Mucosa of rectum (tissue), 2 donors: Measurements from ENCODE around the gene UCP3.
A peak's percentile ranks its signal among the peaks of the same experiment; 100 is the strongest.

Experiments
- H3K27ac ChIP-seq, 2 donors: one replicate each; pipeline ENCODE4 v1.7.0; 2013; ENCODE audit warnings: inconsistent platforms in 2 of 2, low read depth in 2 of 2, low read length in 2 of 2
- H3K27me3 ChIP-seq, 2 donors: one replicate each; pipeline ENCODE4 v1.7.0; 2013; ENCODE audit warnings: low read length in 2 of 2; ENCODE audit not compliant: control insufficient read depth in 2 of 2, insufficient read depth in 2 of 2
- H3K36me3 ChIP-seq, 2 donors: one replicate each; pipeline ENCODE4 v1.7.0; 2013; ENCODE audit warnings: low read length in 2 of 2; ENCODE audit not compliant: control insufficient read depth in 2 of 2, insufficient read depth in 2 of 2
- H3K4me1 ChIP-seq, 2 donors: one replicate each; pipeline ENCODE4 v1.7.0; 2013; ENCODE audit warnings: low read length in 2 of 2, mild to moderate bottlenecking in 1 of 2; ENCODE audit not compliant: control insufficient read depth in 2 of 2, insufficient read depth in 2 of 2
- H3K4me3 ChIP-seq, 2 donors: one replicate each; pipeline ENCODE4 v1.7.0; 2013; ENCODE audit warnings: low read length in 2 of 2
- H3K9ac ChIP-seq, 2 donors: one replicate each; pipeline ENCODE4 v1.7.0; 2013; ENCODE audit warnings: low read length in 2 of 2, low read depth in 1 of 2, mild to moderate bottlenecking in 1 of 2
- H3K9me3 ChIP-seq, 2 donors: one replicate each; pipeline ENCODE4 v1.7.0; 2013; ENCODE audit warnings: low read length in 2 of 2; ENCODE audit not compliant: control insufficient read depth in 2 of 2
- donor health status: healthy.
- donor health status: Normal muscosa, but diverticular disease.

Gene UCP3

DNA sequence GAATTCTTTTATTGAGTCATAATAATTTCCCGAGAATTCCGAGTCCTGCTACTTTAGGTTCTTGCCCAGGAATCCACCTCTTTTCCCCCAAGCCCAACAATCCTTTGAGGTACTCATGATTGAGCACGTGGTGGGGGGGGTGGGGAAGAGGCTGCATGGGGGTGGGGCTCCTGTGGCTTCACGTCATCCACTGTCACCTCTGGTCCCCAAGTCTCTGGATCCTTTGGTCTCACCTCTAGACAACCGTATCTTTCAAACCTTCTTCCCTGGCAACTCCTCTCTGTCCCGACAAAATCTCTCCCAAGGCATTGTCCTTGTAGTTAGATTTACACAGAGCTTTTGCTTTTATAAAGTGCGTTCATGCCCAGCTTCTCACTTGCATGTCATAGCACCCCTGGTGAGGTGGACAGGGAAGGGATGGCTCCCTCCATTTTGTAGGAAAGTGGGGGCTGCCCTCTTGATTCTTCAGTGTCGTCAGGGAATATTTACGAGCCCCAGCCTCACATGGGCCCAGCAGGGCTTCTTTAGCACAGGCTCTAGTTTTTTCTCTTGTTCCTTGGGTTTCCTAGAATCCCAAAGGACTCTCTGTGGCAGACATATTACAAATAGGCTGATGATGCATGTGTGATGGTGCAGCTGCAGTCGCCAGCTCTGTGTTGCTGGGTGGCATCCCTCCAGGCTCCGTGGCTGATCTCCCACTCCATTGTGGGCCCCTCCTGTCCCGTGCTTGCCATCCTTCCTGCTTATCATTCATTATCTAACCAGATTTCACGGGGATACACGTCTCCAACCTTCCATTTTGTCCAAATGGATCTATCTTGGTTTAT, 8.4 kb downstream of the UCP3 start:
- H3K4me3 ChIP-seq = no peak overlapping the region
- H3K9ac ChIP-seq = no peak overlapping the region
- no peaks in the 10 kb centered on the region for H3K9me3 ChIP-seq
- H3K27me3 ChIP-seq = no peaks in the 10 kb centered on the region
- H3K27ac ChIP-seq = no peak overlapping the region
- H3K36me3 ChIP-seq = peaks cover 7 to 12% of the 10 kb centered on the region in 2 donors
- H3K4me1 ChIP-seq = no peaks in the 10 kb centered on the region

DNA sequence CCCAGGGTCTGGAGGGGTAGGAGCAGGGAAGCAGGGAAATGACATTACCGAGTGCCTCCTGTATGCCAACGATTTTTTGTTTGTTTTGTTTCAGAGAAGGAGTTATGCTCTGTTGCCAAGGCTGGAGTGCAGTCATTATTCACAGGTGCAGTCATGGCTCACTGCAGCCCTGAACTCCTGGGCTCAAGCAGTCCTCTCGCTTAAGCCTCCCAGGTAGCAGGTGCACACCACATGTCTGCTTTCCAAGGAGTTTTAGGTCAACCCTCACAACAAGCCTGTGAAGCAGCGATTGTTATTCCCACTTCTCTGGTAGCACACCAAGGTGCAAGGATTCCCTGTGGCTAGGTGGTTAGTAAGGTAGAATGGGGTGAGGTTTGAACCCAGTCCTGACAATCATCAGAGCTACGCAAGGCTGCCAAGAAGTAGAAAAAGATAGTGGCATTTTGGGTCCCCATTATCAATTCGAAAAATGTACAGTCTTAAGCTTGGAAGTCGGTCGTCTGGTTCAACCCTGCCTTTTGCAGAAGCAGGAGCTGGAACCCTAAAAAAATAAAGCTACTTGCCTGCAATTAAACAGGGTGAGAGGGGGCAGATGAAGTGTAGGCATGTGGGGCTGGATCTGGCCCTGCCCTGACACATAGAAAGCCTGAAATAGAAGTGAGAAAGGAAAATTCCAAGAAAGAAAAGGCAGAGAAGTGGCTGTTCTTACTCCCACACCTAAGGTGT, 9.1 kb downstream of the UCP3 start:
- peaks cover 7 to 12% of the 10 kb centered on the region in 2 donors for H3K36me3 ChIP-seq
- no peak overlapping the region for H3K27ac ChIP-seq
- H3K27me3 ChIP-seq = no peaks in the 10 kb centered on the region
- H3K9ac ChIP-seq = no peak overlapping the region
- no peak overlapping the region for H3K4me3 ChIP-seq
- no peaks in the 10 kb centered on the region for H3K9me3 ChIP-seq
- peaks cover 0 to 5% of the 10 kb centered on the region in 2 donors for H3K4me1 ChIP-seq

DNA sequence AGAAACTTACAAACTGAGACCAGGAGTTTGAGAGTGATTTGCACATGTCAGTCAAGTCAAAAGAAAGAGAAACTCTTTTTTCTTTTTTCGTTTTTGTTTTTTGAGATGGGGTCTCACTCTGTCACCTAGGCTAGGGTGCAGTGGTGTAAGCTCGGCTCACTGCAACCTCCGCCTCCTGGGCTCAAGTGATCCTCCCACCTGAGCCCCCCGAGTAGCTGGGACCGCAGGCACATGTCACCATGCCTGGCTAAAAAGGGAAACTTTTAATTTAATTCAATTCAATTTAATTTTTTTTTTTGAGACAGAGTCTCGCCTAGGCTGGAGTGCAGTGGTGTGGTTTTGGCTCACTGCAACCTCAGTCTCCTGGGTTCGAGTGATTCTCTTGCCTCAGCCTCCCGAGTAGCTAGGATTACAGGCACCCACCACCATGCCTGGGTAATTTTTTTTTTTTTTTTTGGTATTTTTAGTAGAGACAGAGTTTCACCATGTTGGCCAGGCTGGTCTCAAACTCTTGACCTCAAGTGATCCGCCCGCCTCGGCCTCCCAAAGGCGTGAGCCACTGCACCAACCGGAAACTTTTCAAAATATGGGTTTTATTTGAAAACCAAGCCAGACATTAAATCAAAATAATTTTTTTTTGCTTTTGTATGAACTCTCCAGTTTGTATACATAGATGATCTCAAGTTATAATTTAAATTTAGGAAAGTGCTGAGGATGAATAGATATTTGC, 9.9 kb downstream of the UCP3 start:
- H3K4me1 ChIP-seq = peaks cover 0 to 5% of the 10 kb centered on the region in 2 donors
- no peak overlapping the region for H3K4me3 ChIP-seq
- H3K9me3 ChIP-seq = no peaks in the 10 kb centered on the region
- H3K27me3 ChIP-seq = no peaks in the 10 kb centered on the region
- H3K36me3 ChIP-seq = peaks cover 6 to 12% of the 10 kb centered on the region in 2 donors
- H3K9ac ChIP-seq = no peak overlapping the region
- H3K27ac ChIP-seq = no peak overlapping the region

DNA sequence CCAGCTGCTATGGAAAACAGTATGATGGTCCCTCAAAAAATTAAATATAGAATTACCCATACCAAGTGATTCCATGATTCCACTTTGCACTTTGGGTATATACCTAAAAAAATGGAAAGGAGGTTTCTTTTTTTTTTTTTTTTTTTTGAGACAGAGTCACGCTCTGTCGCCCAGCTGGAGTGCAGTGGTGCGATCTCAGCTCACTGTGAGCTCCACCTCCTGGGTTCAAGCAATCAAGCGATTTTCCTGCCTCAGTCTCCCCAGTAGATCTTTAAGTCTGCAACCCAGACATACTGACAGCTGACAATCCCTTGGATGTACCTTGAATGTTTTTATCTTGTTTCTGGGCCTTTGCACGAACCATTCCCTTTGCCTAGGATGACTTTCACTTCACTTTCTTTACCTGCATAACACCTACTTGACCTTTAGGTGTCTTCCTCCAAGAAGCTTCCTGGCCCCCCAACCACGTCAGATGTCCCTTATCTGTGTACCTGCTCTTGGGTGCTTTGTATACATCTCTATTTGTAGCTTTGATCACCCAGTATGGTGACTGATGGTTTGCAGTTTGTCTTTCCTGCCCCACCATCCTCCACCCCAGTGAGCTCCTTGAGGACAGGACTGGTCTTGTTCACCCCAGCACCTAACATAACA, 11.6 kb downstream of the UCP3 start:
- Histone ChIP-seq H3K9ac (no peak overlapping the region), H3K4me3 (no peak overlapping the region), H3K27me3 (no peaks in the 10 kb centered on the region), H3K9me3 (no peaks in the 10 kb centered on the region), H3K27ac (no peak overlapping the region), H3K4me1 (peaks cover 0 to 5% of the 10 kb centered on the region in 2 donors), H3K36me3 (peaks cover 3% of the 10 kb centered on the region in 2 donors)

DNA sequence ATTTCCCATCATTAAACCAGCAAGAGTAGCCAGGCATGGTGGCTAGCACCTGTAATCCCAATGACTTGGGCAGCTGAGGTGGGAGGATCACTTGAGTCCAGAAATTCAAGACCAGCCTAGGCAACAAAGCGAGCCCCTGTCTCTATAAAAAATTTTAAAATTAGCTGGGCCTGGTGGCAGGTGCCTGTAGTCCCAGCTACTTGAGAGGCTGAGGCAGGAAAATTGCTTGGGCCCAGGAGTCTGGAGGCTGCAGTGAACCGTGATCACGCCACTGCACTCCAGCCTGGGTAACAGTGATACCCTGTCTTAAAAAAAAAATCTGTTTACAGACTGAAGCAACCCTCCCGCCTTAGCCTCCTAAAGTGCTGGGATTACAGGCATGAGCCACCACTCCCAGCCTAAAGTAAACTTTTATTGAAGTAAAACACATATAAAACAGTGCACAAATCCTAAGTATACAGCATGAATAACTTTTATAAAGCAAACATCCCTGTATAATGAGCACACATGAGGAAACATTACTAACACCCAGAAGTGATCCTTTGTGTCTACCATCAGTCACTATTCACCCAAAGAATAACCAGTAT, 12.6 kb downstream of the UCP3 start:
- Histone ChIP-seq H3K27ac (peak overlapping the region; percentile 2 to 4), H3K36me3 (peaks cover 2% of the 10 kb centered on the region in 2 donors), H3K4me1 (peaks cover 0 to 5% of the 10 kb centered on the region in 2 donors), H3K9me3 (no peaks in the 10 kb centered on the region), H3K27me3 (no peaks in the 10 kb centered on the region), H3K9ac (no peak overlapping the region), H3K4me3 (no peak overlapping the region)

DNA sequence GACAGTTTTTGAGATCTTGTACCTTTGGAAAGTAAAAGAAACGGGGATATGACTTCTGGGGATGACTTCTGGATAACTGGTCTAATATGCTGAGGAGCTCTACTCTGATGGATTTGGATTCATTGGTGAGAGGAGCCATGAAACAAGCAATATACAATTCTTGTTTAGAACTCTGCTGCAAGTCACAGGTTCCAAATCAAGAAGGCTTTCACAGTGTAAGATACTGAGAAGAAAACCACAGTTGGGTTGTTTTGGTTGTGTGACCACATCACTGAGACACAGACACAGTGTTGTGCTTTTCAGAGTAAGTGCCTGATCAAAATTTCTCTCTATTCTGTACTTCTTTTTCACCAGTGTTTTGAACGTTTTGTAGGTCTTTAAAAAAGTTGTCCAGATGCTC, 13.2 kb downstream of the UCP3 start:
- no peaks in the 10 kb centered on the region for H3K9me3 ChIP-seq
- H3K36me3 ChIP-seq = no peaks in the 10 kb centered on the region
- H3K4me3 ChIP-seq = no peak overlapping the region
- no peaks in the 10 kb centered on the region for H3K27me3 ChIP-seq
- peaks cover 0 to 5% of the 10 kb centered on the region in 2 donors for H3K4me1 ChIP-seq
- H3K9ac ChIP-seq = no peak overlapping the region
- H3K27ac ChIP-seq = peak overlapping the region; percentile 2 to 39

DNA sequence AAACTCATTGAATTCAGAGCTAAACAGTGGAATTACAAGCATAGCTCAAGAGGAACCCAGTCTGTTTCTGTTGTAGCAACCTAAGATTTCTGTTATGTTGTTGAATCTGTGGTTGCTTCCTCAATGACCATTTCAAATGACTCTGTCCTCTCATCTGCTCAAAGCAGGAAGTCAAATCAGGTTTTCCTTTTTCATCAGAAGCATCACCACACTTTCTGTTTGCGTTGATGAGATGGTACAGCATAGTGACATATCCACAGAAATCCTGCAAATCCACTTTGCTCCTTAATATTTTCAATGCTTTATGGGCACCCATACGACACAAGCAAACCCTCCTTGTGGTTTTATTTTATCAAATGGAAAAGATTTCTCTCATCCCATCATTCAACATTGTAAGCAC, 13.6 kb downstream of the UCP3 start:
- Histone ChIP-seq H3K27me3 (no peaks in the 10 kb centered on the region), H3K4me1 (peaks cover 0 to 5% of the 10 kb centered on the region in 2 donors), H3K9ac (no peak overlapping the region), H3K36me3 (no peaks in the 10 kb centered on the region), H3K27ac (peak overlapping the region in 1 of 2 donors; percentile 39), H3K4me3 (no peak overlapping the region), H3K9me3 (no peaks in the 10 kb centered on the region)

DNA sequence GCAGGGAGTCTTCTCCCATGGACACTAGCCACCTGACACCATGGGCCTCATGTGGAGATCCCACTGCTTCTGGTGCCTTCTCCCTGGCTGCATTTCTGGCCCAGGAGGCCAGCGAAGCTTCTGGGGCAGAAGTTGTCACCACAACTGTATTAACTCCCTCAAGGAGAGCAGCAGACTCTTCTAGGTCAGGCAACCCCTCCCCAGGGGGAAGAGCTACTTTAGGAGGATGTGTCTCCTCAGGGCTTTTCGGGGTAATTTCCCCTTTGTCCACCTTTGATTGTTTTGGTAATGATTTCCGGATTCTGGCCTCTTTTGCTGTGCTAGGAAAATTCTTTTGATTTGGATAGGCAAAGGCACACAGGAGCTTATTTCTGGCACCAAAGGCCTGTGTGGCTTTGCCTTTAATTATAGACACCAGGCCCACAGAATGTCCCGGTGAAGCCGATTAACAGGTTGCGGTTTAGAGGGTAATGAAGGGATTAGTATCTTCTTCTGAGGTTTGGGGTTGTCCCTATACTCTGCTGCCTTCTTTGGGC, 17.3 kb downstream of the UCP3 start:
- Histone ChIP-seq H3K4me3 (no peak overlapping the region), H3K9me3 (no peaks in the 10 kb centered on the region), H3K9ac (no peak overlapping the region), H3K36me3 (no peaks in the 10 kb centered on the region), H3K27me3 (no peaks in the 10 kb centered on the region), H3K27ac (no peak overlapping the region), H3K4me1 (peaks cover 0 to 5% of the 10 kb centered on the region in 2 donors)

DNA sequence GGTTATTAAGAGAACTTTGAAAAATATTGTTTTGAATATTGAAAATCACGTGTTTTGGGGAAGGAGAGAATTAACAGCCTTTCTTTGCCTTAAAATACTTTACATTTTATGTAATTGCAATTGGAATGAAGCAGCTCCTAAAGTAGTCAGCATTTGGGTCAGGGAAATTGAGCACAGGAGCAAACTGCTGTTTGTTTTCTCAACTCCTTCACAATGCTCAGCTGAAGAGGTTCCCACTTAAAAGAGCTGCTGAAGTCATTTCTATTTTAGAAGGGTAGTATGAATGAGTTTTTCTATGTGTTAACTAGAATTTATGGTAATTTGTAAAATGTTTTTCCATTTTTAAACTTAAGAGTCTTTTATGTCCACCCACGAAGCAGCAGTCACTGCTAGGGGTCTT, 18.2 kb downstream of the UCP3 start:
- Histone ChIP-seq H3K4me3 (no peak overlapping the region), H3K9ac (no peak overlapping the region), H3K36me3 (no peaks in the 10 kb centered on the region), H3K27ac (no peak overlapping the region), H3K4me1 (peaks cover 0 to 5% of the 10 kb centered on the region in 2 donors), H3K27me3 (no peaks in the 10 kb centered on the region), H3K9me3 (no peaks in the 10 kb centered on the region)
